A549 (cell line): ENCODE measurements around the gene CLIC4. TPM values are rescaled to one million over a fixed set of nuclear protein-coding genes. Genes with fewer than 3 reads are reported as not detected.

Experiments used
- ATAC-seq, 2 experiments: fragments of 200-7000 bp in 1 of 2; fragments of >200 bp in 1 of 2; cut with Nextera tagmentation in 1 of 2; cut with Tn5 transposase in 1 of 2; 3 replicates each; pipeline versions ENCODE4 v1.8.0 to v1.9.1; 2018 to 2020; ENCODE audit warnings: mild to moderate bottlenecking in 1 of 2, moderate library complexity in 1 of 2
- CTCF ChIA-PET: fragments of 300-600 bp; sonication (Branson Sonifier 250); formaldehyde crosslinking; extraction: SDS; loops from one replicate; lab custom pipeline; 2021; ENCODE audit warnings: antibody characterized with exemption, inconsistent platforms; lab: Yijun Ruan, JAX
- POLR2A ChIA-PET: fragments of 350-600 bp; formaldehyde crosslinking; extraction: SDS; loops from one replicate; lab custom pipeline; 2021; ENCODE audit warnings: antibody characterized with exemption, inconsistent platforms; lab: Yijun Ruan, JAX
- DNase-seq, 2 experiments: peaks; one replicate each; pipeline versions ENCODE4 v3.0.0 to v3.0.0-alpha.2; 2011 to 2016; ENCODE audit warnings: low read depth in 1 of 2, low spot score in 1 of 2
- FAIRE-seq: peaks from 2 replicates; lab custom pipeline; 2011; peaks lifted over from hg19 to GRCh38; lab: Jason Lieb, UNC
- H3K27ac ChIP-seq, 2 experiments: fragments of >200 bp; sonication (Bioruptor Twin); formaldehyde crosslinking; 3 replicates each; pipeline ENCODE4 v1.5.1; 2016 to 2017
- H3K4me1 ChIP-seq: fragments of >200 bp; sonication (Bioruptor Twin); formaldehyde crosslinking; 3 replicates; pipeline ENCODE4 v1.6.1; 2016
- H3K4me2 ChIP-seq: fragments of >200 bp; sonication (Bioruptor Twin); formaldehyde crosslinking; 3 replicates; pipeline ENCODE4 v1.6.1; 2016
- H3K4me3 ChIP-seq: fragments of >200 bp; sonication (Bioruptor Twin); formaldehyde crosslinking; 3 replicates; pipeline ENCODE4 v1.5.1; 2016
- H3K9me3 ChIP-seq: fragments of >200 bp; sonication (Bioruptor Twin); formaldehyde crosslinking; 3 replicates; pipeline ENCODE4 v1.6.1; 2016
- CBX8 ChIP-seq: fragments of 200-600 bp; sonication (generic); IDR thresholded peaks from 2 replicates; pipeline ENCODE4 v1.6.1; 2016
- CEBPB ChIP-seq, 2 experiments: fragments of >200 bp in 1 of 2; sonication (Bioruptor Twin) in 1 of 2; formaldehyde crosslinking in 1 of 2; IDR thresholded peaks; 2 replicates each; pipeline ENCODE4 v1.6.1; 2012 to 2016
- EHF ChIP-seq: fragments of 250-450 bp; sonication (Bioruptor Pico); IDR thresholded peaks from 2 replicates; pipeline ENCODE4 v1.5.0; 2020; ENCODE audit warnings: mild to moderate bottlenecking
- EHMT2 ChIP-seq: fragments of 200-600 bp; sonication (generic); IDR thresholded peaks from 2 replicates; pipeline ENCODE4 v1.6.1; 2016; ENCODE audit warnings: antibody characterized with exemption, low read depth, mild to moderate bottlenecking, moderate library complexity
- EP300 ChIP-seq, 2 experiments: fragments of >200 bp; sonication (Bioruptor Twin); formaldehyde crosslinking; IDR thresholded peaks; 2 replicates in 1 of 2; 3 replicates in 1 of 2; pipeline ENCODE4 v1.6.1; 2016 to 2017
- ESRRA ChIP-seq: fragments of 150-350 bp; IDR thresholded peaks from 2 replicates; pipeline ENCODE4 v1.6.1; 2014; ENCODE audit warnings: mild to moderate bottlenecking, low read length, borderline replicate concordance
- FOSL2 ChIP-seq, 2 experiments: fragments of 450-650 bp in 1 of 2; fragments of >200 bp in 1 of 2; sonication (Bioruptor Twin) in 1 of 2; formaldehyde crosslinking; IDR thresholded peaks; 2 replicates each; pipeline versions ENCODE4 v1.5.0 to v1.6.1; 2016 to 2020; ENCODE audit warnings: mild to moderate bottlenecking in 1 of 2, moderate library complexity in 1 of 2
- FOXS1 ChIP-seq: fragments of 250-450 bp; sonication (Bioruptor Pico); IDR thresholded peaks from 2 replicates; pipeline ENCODE4 v1.5.0; 2020; ENCODE audit warnings: mild to moderate bottlenecking, moderate library complexity
- GATA3 ChIP-seq: IDR thresholded peaks from 2 replicates; pipeline ENCODE4 v1.6.1; 2012; ENCODE audit warnings: borderline replicate concordance
- HEYL ChIP-seq: fragments of 250-450 bp; sonication (Bioruptor Pico); IDR thresholded peaks from 2 replicates; pipeline ENCODE4 v1.8.0; 2021; ENCODE audit warnings: mild to moderate bottlenecking, moderate library complexity
- HOXA7 ChIP-seq: fragments of 250-450 bp; sonication (Bioruptor Pico); IDR thresholded peaks from 2 replicates; pipeline ENCODE4 v1.5.0; 2020; ENCODE audit warnings: mild to moderate bottlenecking, moderate library complexity
- HOXB13 ChIP-seq: fragments of 250-450 bp; sonication (Bioruptor Pico); IDR thresholded peaks from 2 replicates; pipeline ENCODE4 v1.5.0; 2020; ENCODE audit warnings: low read depth, mild to moderate bottlenecking, moderate library complexity
- JUN ChIP-seq, 2 experiments: fragments of >200 bp; sonication (Bioruptor Twin); formaldehyde crosslinking; IDR thresholded peaks; 2 replicates in 1 of 2; 3 replicates in 1 of 2; pipeline ENCODE4 v1.6.1; 2016 to 2017
- JUNB ChIP-seq: fragments of >200 bp; sonication (Bioruptor Twin); formaldehyde crosslinking; IDR thresholded peaks from 2 replicates; pipeline ENCODE4 v1.6.1; 2016
- KDM1A ChIP-seq: fragments of 200-600 bp; sonication (generic); IDR thresholded peaks from 2 replicates; pipeline ENCODE4 v1.6.1; 2016; ENCODE audit warnings: low read depth, mild to moderate bottlenecking
- KDM5A ChIP-seq: fragments of 200-600 bp; sonication (generic); IDR thresholded peaks from 2 replicates; pipeline ENCODE4 v1.6.1; 2016; ENCODE audit warnings: antibody characterized with exemption, mild to moderate bottlenecking
- MAFK ChIP-seq: fragments of 450-650 bp; IDR thresholded peaks from 2 replicates; pipeline ENCODE4 v1.6.1; 2014; ENCODE audit not compliant: partially characterized antibody
- MYC ChIP-seq: IDR thresholded peaks from 2 replicates; pipeline ENCODE4 v1.6.1; 2012; ENCODE audit warnings: mild to moderate bottlenecking, inconsistent platforms, low read length, improper control_type of control experiment, borderline replicate concordance
- NR3C1 ChIP-seq: fragments of >200 bp; sonication (Bioruptor Twin); formaldehyde crosslinking; IDR thresholded peaks from 3 replicates; pipeline ENCODE4 v1.6.1; 2017
- RAD21 ChIP-seq, 2 experiments: fragments of >200 bp in 1 of 2; sonication (Bioruptor Twin) in 1 of 2; formaldehyde crosslinking in 1 of 2; IDR thresholded peaks in 1 of 2; conservative IDR thresholded peaks in 1 of 2; 2 replicates in 1 of 2; 3 replicates in 1 of 2; pipeline ENCODE4 v1.6.1; 2012 to 2018; ENCODE audit warnings: inconsistent platforms in 1 of 2
- RARB ChIP-seq: fragments of 250-450 bp; sonication (Bioruptor Pico); IDR thresholded peaks from 2 replicates; pipeline ENCODE4 v1.8.0; 2021; ENCODE audit warnings: mild to moderate bottlenecking, moderate library complexity
- RFX5 ChIP-seq: fragments of 450-650 bp; IDR thresholded peaks from 2 replicates; pipeline ENCODE4 v1.7.1; 2014; ENCODE audit warnings: antibody characterized with exemption, mild to moderate bottlenecking, moderate library complexity
- SREBF2 ChIP-seq: fragments of 450-650 bp; IDR thresholded peaks from 2 replicates; pipeline ENCODE4 v1.6.1; 2014; ENCODE audit warnings: mild to moderate bottlenecking, moderate library complexity
- TP53 ChIP-seq: fragments of 250-450 bp; sonication (Bioruptor Pico); IDR thresholded peaks from 2 replicates; pipeline ENCODE4 v1.5.0; 2021; ENCODE audit warnings: mild to moderate bottlenecking, moderate library complexity
- USF2 ChIP-seq: fragments of 450-650 bp; IDR thresholded peaks from 2 replicates; pipeline ENCODE4 v1.6.1; 2014; ENCODE audit warnings: antibody characterized with exemption
- WGBS: methylation state at CpG from one replicate; pipeline ENCODE4 v1.1.6; 2017; ENCODE audit errors: missing lambda C conversion rate; 5-methylcytosine and 5-hydroxymethylcytosine counted together
- polyA plus RNA-seq, 4 experiments: library from polyadenylated mRNA; depleted of rRNA in 3 of 4; stranded (reverse); fragments of >200 nt; fragmentation: RNase III in 1 of 4; extraction: RNeasy Plus Mini Kit Qiagen cat#74134 plus additional on column Dnase treatment in 1 of 4; gene quantifications; 2 replicates in 3 of 4; 3 replicates in 1 of 4; pipeline ENCODE4 v1.2.3, GENCODE V29; 2011 to 2017
- TF ChIP-seq, protein P1 (sequence below): fragments of 150-350 bp; IDR thresholded peaks from 2 replicates; pipeline ENCODE4 v1.6.1; 2014; ENCODE audit warnings: low read depth, mild to moderate bottlenecking, low read length

Gene CLIC4
- polyA plus RNA-seq, 2 of the 4 experiments (the other 2 are of a cell fraction) = 52.1 to 97.4 TPM

DNA sequence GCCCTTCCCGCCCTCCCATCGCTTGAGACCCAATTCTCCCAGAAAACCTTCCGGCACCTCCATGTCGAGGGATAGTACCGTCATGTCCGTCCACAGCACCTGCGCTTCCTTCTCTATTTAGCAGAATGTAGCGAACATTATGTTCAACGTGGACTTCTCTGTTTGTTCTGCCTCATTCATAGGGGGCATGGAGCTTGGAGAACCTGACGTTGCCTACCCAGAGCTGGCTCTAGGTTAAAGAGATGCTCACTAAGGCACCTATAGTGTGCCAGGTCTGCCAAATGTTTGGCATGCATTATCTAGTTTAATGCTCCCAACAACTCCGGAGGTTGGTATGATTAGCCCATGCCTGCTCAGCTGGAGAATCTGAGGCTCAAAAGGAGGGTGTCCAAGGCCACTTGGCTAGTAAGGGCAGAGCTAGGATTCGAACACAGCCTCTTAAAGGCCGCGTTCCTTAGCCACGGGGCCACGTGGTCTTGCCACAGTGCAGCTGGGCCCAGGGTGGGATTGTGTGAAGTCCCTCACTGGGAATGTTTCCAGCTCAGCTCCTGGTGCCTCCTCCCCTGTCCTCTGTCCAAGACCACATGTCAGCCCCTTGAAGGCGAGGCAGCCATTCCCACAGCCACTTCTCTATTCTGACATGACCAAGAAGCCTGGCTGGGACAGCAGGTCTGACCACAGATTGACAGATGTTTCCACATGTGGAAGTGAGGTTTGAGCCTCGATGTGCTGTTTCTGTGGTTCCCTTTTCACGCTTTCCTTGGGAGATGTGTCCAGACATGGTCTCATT, 127.0 kb downstream of the CLIC4 start:
- H3K9me3 ChIP-seq = no peaks in the 10 kb centered on the region
- H3K4me1 ChIP-seq = no peaks in the 10 kb centered on the region
- H3K4me3 ChIP-seq = no peak overlapping the region
- CTCF ChIA-PET = interaction anchor here (0.9 kb wide), 1 partner anchor 55 kb away, joined by 3 read pairs; no protein-coding TSS in a partner anchor
- FAIRE-seq (no peak), DNase-seq (no peak), ATAC-seq (no peak)
- POLR2A ChIA-PET = no interaction called here
- no peak overlapping the region for H3K4me2 ChIP-seq
- H3K27ac ChIP-seq = no peak overlapping the region
- 78% methylated on average over 17 of the region's 19 CpGs for WGBS
- TF ChIP-seq KDM5A (no peak), RFX5 (no peak), HEYL (CRISPR knock-in tag) (no peak), TP53 (CRISPR knock-in tag) (no peak), EHMT2 (no peak), HOXB13 (CRISPR knock-in tag) (no peak), CEBPB (IDR thresholded peaks at IDR 0.05) (no peak), GATA3 (no peak), HOXA7 (CRISPR knock-in tag) (no peak), FOSL2 (IDR thresholded peaks at IDR 0.05) (no peak), FOSL2 (CRISPR knock-in tag; IDR thresholded peaks at IDR 0.05) (no peak), FOXS1 (CRISPR knock-in tag) (no peak), JUNB (no peak), SREBF2 (no peak), RAD21 (conservative IDR thresholded peaks at IDR 0.05 in 1 of 2, IDR thresholded peaks at IDR 0.05 in 1 of 2) (no peak), CBX8 (no peak)

GRCh38 chr1:24873148-24873547, 127.9 kb downstream of the CLIC4 start:
- Histone ChIP-seq H3K9me3 (no peaks in the 10 kb centered on the region), H3K4me3 (no peak overlapping the region)
- WGBS = 33% methylated on average over 1 of the region's 1 CpG
- TF ChIP-seq EP300 (IDR thresholded peaks at IDR 0.05) = no peak
- TF ChIP-seq RARB (CRISPR knock-in tag) = no peak
- no peak for TF ChIP-seq HEYL (CRISPR knock-in tag)
- no peak for TF ChIP-seq RFX5
- TF ChIP-seq, all 56 proteins: peak for 0
- Histone ChIP-seq H3K4me2 (no peak overlapping the region), H3K27ac (no peak overlapping the region), H3K4me1 (no peaks in the 10 kb centered on the region)
- POLR2A ChIA-PET = no interaction called here
- DNase-seq (no peak), FAIRE-seq (no peak), ATAC-seq (no peak)
- CTCF ChIA-PET = interaction anchor here (0.9 to 1.5 kb wide), 2 partner anchors 25 to 54 kb away, joined by 3 read pairs; no protein-coding TSS in a partner anchor

GRCh38 chr1:24874056-24874455, 128.8 kb downstream of the CLIC4 start:
- CTCF ChIA-PET = interaction anchor here (1.5 kb wide), 1 partner anchor 26 kb away, joined by 3 read pairs; no protein-coding TSS in a partner anchor
- 72% methylated on average over 7 of the region's 7 CpGs for WGBS

More at GRCh38 chr1:24874056-24874455, 128.8 kb downstream of the CLIC4 start:
- H3K4me3 ChIP-seq = no peak overlapping the region
- no peak overlapping the region for H3K4me2 ChIP-seq
- no peak for TF ChIP-seq USF2
- TF ChIP-seq GATA3 = no peak
- no peak for TF ChIP-seq NR3C1
- TF ChIP-seq MAFK = no peak
- TF ChIP-seq ESRRA = no peak
- TF ChIP-seq KDM1A = no peak
- no peak for TF ChIP-seq RFX5
- no peak for TF ChIP-seq TP53 (CRISPR knock-in tag)
- TF ChIP-seq JUN (IDR thresholded peaks at IDR 0.05) = no peak
- TF ChIP-seq, protein P1, sequence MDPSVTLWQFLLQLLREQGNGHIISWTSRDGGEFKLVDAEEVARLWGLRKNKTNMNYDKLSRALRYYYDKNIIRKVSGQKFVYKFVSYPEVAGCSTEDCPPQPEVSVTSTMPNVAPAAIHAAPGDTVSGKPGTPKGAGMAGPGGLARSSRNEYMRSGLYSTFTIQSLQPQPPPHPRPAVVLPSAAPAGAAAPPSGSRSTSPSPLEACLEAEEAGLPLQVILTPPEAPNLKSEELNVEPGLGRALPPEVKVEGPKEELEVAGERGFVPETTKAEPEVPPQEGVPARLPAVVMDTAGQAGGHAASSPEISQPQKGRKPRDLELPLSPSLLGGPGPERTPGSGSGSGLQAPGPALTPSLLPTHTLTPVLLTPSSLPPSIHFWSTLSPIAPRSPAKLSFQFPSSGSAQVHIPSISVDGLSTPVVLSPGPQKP = no peak
- TF ChIP-seq EHF (CRISPR knock-in tag) = no peak
- no peak for TF ChIP-seq FOXS1 (CRISPR knock-in tag)
- no peak for TF ChIP-seq MYC
- no peak for TF ChIP-seq HOXB13 (CRISPR knock-in tag)
- FAIRE-seq (no peak), ATAC-seq (no peak), DNase-seq (no peak)
- no peaks in the 10 kb centered on the region for H3K4me1 ChIP-seq
- POLR2A ChIA-PET = no interaction called here
- H3K9me3 ChIP-seq = no peaks in the 10 kb centered on the region
- no peak overlapping the region for H3K27ac ChIP-seq
